Lung (tissue), 12 donors: ENCODE data around the gene CPLANE2. TPM values are rescaled to one million over a fixed set of nuclear protein-coding genes. Genes with fewer than 3 reads are reported as not detected.

Source experiments
- ATAC-seq: fragments of 200-7000 bp; cut with Tn5 transposase; one replicate; pipeline ENCODE4 v1.9.1; 2020; ENCODE audit warnings: moderate number of reproducible peaks; ENCODE audit not compliant: insufficient read depth, low FRiP score
- DNase-seq, 3 donors: peaks; one replicate each; pipeline ENCODE4 v3.0.0-alpha.2; 2013 to 2017
- H3K27ac ChIP-seq, 2 donors: one replicate each; pipeline ENCODE4 v1.5.1; 2013; ENCODE audit warnings: mild to moderate bottlenecking in 2 of 2, moderate library complexity in 2 of 2, control low read depth in 1 of 2, inconsistent platforms in 1 of 2, low read depth in 1 of 2, low read length in 1 of 2
- H3K27me3 ChIP-seq, 3 donors: one replicate each; pipeline ENCODE4 v1.5.1; 2013; ENCODE audit warnings: low read length in 2 of 3; ENCODE audit not compliant: control insufficient read depth in 3 of 3, insufficient read depth in 3 of 3
- H3K36me3 ChIP-seq, 4 donors: one replicate each; pipeline ENCODE4 v1.5.1; 2013; ENCODE audit warnings: low read length in 4 of 4, mild to moderate bottlenecking in 1 of 4, moderate library complexity in 1 of 4; ENCODE audit not compliant: control insufficient read depth in 4 of 4, insufficient read depth in 4 of 4
- H3K4me1 ChIP-seq, 5 donors: one replicate each; pipeline ENCODE4 v1.5.1; 2013; ENCODE audit warnings: low read length in 5 of 5, mild to moderate bottlenecking in 2 of 5, moderate library complexity in 1 of 5; ENCODE audit not compliant: control insufficient read depth in 5 of 5, insufficient read depth in 5 of 5
- H3K4me3 ChIP-seq: one replicate; pipeline ENCODE4 v1.5.1; 2013; ENCODE audit warnings: mild to moderate bottlenecking, control low read depth, moderate library complexity
- H3K9ac ChIP-seq, 2 donors: one replicate each; pipeline ENCODE4 v1.5.1; 2013; ENCODE audit warnings: low read length in 2 of 2, control low read depth in 1 of 2; ENCODE audit not compliant: insufficient read depth in 1 of 2
- H3K9me3 ChIP-seq, 4 donors: one replicate each; pipeline ENCODE4 v1.5.1; 2013; ENCODE audit warnings: low read length in 3 of 4, mild to moderate bottlenecking in 1 of 4, moderate library complexity in 1 of 4; ENCODE audit not compliant: control insufficient read depth in 4 of 4, insufficient read depth in 3 of 4
- WGBS, 2 donors: extraction: QIAGEN DNeasy Blood & Tissue Kit; methylation state at CpG; one replicate each; pipeline ENCODE4 v1.1.7; 2013; 5-methylcytosine and 5-hydroxymethylcytosine counted together
- polyA plus RNA-seq, 2 donors: library from polyadenylated mRNA; stranded (reverse); fragments of 200-250 nt; gene quantifications; one replicate each; pipeline ENCODE4 v1.2.1, GENCODE V29; 2013
- total RNA-seq, 2 donors: library from RNA; depleted of rRNA in 1 of 2; stranded (reverse); fragments of >200 nt in 1 of 2; gene quantifications; one replicate each; pipeline ENCODE4 v1.2.1, GENCODE V29; 2014 to 2021
- TF ChIP-seq, protein P1 (sequence below): IDR thresholded peaks from 2 replicates; pipeline ENCODE4 v1.5.1; 2012; ENCODE audit warnings: mild to moderate bottlenecking; ENCODE audit errors: control extremely low read depth, extremely low read depth
- donor health status: control.
- donor health status: control.
- donor health status: Bipolar disorder and iron deficiency.
- donor health status: healthy.
- donor health status: DM: yes; HTN: yes; CAD: no.

Gene CPLANE2
- total and polyA plus RNA-seq, 4 donors = 4.5 to 13.7 (median 5.6) TPM

DNA sequence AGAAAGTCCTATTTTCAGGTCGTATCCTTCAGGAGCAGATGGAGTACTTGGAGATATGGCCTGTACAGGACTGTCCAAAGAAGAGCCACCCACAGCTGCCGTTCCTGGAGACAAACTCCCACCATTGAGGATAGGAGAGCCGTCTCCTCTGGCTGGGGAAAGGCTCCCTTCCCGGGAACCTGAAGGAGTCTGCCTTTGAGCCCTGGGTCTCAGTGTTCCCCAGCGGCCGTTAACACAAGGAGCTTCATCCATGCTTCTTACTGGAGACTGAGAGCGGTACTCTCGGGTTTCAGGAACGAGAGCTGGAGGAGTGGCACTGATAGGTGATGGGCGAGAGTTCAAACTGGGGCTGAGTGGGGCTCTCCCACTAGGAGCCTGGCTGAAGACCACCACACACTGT lies 14.4 kb upstream of the CPLANE2 start:
- 88 to 97% methylated on average over 10 of the region's 10 CpGs for whole genome bisulfite sequencing, 2 donors
- no peak for DNase-seq
- Histone ChIP-seq H3K9ac (no peak overlapping the region), H3K27me3 (no peaks in the 10 kb centered on the region), H3K4me1 (peaks cover 8 to 36% (median 33%) of the 10 kb centered on the region in 5 donors), H3K9me3 (no peaks in the 10 kb centered on the region), H3K36me3 (peaks cover 23 to 35% (median 26%) of the 10 kb centered on the region in 4 donors), H3K27ac (peak overlapping the region in 1 of 2 donors; percentile 67), H3K4me3 (no peak overlapping the region)
- ATAC-seq = no peak
- TF ChIP-seq, protein P1, sequence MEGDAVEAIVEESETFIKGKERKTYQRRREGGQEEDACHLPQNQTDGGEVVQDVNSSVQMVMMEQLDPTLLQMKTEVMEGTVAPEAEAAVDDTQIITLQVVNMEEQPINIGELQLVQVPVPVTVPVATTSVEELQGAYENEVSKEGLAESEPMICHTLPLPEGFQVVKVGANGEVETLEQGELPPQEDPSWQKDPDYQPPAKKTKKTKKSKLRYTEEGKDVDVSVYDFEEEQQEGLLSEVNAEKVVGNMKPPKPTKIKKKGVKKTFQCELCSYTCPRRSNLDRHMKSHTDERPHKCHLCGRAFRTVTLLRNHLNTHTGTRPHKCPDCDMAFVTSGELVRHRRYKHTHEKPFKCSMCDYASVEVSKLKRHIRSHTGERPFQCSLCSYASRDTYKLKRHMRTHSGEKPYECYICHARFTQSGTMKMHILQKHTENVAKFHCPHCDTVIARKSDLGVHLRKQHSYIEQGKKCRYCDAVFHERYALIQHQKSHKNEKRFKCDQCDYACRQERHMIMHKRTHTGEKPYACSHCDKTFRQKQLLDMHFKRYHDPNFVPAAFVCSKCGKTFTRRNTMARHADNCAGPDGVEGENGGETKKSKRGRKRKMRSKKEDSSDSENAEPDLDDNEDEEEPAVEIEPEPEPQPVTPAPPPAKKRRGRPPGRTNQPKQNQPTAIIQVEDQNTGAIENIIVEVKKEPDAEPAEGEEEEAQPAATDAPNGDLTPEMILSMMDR = no peak

DNA sequence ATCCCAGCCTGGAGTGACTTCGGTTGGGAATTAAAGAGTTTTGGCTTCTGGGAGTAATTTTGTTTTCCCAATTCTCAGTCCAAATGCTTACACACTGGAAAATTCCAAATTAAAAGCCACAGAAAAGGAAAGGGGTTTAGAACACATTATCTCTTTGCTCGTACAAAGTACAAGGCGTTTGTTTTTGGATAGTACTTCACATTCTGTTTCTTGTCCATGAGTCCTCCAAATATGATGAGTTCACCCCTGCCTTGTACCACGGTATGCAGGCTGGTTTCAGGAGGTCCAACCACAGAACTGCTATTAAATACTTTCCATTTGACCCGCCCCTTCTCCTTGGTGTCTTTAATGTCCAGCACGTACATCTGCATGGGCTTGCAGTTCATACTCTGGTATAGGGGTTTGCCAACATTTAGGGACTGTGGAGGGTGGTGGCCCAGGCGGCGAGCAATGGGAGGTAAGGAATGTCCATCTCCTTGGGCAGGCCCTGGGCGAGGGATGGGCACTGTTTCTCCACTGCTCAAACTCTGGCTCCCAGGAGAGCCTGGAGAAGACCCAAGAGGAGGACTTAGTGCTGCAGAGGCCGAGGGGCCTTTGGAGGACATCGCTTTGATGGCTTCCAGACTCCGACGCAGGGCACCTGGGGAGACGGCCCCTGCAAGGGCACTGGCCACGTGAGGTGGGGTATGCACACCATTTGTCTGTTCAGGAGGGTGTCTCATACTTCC lies 13.7 kb upstream of the CPLANE2 start:
- DNase-seq (no peak), ATAC-seq (no peak)
- TF ChIP-seq, protein P1 = no peak
- Histone ChIP-seq H3K27ac (peak overlapping the region in 1 of 2 donors; percentile 67), H3K27me3 (no peaks in the 10 kb centered on the region), H3K9me3 (no peaks in the 10 kb centered on the region), H3K36me3 (peaks cover 21 to 28% (median 22%) of the 10 kb centered on the region in 4 donors), H3K4me3 (no peak overlapping the region), H3K9ac (no peak overlapping the region), H3K4me1 (peaks cover 8 to 36% (median 33%) of the 10 kb centered on the region in 5 donors)
- 87 to 91% methylated on average over 15 of the region's 15 CpGs for whole genome bisulfite sequencing, 2 donors

DNA sequence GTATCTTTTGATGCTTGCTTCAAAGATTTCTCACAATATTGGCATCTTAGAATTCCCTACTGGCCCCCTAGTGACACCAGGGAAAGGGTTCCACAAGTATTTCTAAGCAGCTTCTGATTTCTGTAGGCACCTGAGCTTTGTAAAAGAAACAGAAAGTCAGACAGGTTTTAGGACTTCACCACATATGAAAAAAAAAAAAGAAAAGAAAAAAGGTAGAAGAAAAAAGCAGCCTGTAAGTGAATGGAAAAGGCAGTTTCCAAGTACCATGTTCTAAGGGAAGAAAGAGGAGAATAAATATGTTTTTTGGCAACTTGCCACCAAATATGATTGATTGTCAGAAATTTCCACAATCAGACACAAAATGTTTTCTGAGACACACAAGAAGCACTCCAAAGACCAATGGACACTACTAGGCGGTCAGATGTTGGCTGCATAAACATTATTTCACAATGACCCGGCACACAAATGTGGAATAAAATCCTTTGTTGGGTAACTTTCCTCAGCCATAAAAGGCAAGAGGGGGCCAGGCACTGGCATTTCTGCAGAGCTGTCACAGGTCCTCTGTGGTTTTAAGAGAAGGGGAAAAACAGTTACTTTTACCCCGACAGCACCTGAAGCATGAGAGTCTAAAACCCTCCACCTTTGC lies 12.7 kb upstream of the CPLANE2 start:
- Histone ChIP-seq H3K4me1 (peaks cover 8 to 36% (median 33%) of the 10 kb centered on the region in 5 donors), H3K9me3 (no peaks in the 10 kb centered on the region), H3K27me3 (no peaks in the 10 kb centered on the region), H3K27ac (peak overlapping the region in 1 of 2 donors; percentile 58), H3K9ac (peak overlapping the region in 1 of 2 donors; percentile 30), H3K36me3 (peaks cover 13 to 21% (median 18%) of the 10 kb centered on the region in 4 donors), H3K4me3 (no peak overlapping the region)
- ATAC-seq (no peak), DNase-seq (peak; percentile 74 to 95 (median 91))
- 13 to 19% methylated on average over 3 of the region's 3 CpGs for WGBS, 2 donors
- TF ChIP-seq, protein P1 = no peak
